Calu3 (cell line): ENCODE measurements around the gene KPRP. TPM values are rescaled to one million over a fixed set of nuclear protein-coding genes. Genes with fewer than 3 reads are reported as not detected.

Experiments
- BruUV-seq: library from RNA; stranded (reverse); fragments of 400-500 nt; replicated peaks from 2 replicates; lab custom pipeline; 2021; lab: Mats Ljungman, UMichigan
- CTCF ChIA-PET: fragments of 300-600 bp; sonication (Branson Sonifier 250); formaldehyde crosslinking; loops from one replicate; lab custom pipeline; 2022; ENCODE audit warnings: antibody characterized with exemption; lab: Charles Lee
- DNase-seq: peaks from one replicate; pipeline ENCODE4 v3.0.0; 2022
- H3K27ac Mint-ChIP-seq: one replicate; pipeline ENCODE4 v1.8.0; 2022; ENCODE audit warnings: mixed read lengths; ENCODE audit not compliant: unreplicated experiment
- H3K27me3 Mint-ChIP-seq: one replicate; pipeline ENCODE4 v1.8.0; 2022; ENCODE audit warnings: mixed read lengths; ENCODE audit not compliant: unreplicated experiment
- H3K36me3 Mint-ChIP-seq: one replicate; pipeline ENCODE4 v1.8.0; 2022; ENCODE audit warnings: mild to moderate bottlenecking, moderate library complexity, mixed read lengths; ENCODE audit not compliant: insufficient read depth, unreplicated experiment
- H3K4me1 Mint-ChIP-seq: one replicate; pipeline ENCODE4 v1.8.0; 2022; ENCODE audit warnings: mild to moderate bottlenecking, low read depth, mixed read lengths; ENCODE audit not compliant: unreplicated experiment
- H3K4me3 Mint-ChIP-seq: one replicate; pipeline ENCODE4 v1.8.0; 2022; ENCODE audit warnings: mild to moderate bottlenecking, low read depth, moderate library complexity, mixed read lengths; ENCODE audit not compliant: unreplicated experiment
- H3K9me3 Mint-ChIP-seq: one replicate; pipeline ENCODE4 v1.8.0; 2022; ENCODE audit warnings: low read depth, mixed read lengths; ENCODE audit not compliant: unreplicated experiment
- intact Hi-C: fragments of 100-400 bp; cut with micrococcal nuclease; formaldehyde crosslinking; loops from one replicate; pipeline ENCODE4 v1.10.0; 2022; ENCODE audit not compliant: unreplicated experiment
- total RNA-seq: library from RNA; stranded (reverse); gene quantifications from 2 replicates; pipeline ENCODE4 v1.2.3, GENCODE V29; 2022
- TF ChIP-seq, protein P1 (sequence below): fragments of 200-600 bp; IDR thresholded peaks from one replicate; pipeline ENCODE4 v1.8.0; 2022; ENCODE audit warnings: antibody characterized with exemption; ENCODE audit not compliant: unreplicated experiment

Gene KPRP
- total RNA-seq, 1 experiment from 2014 or later: not detected

DNA sequence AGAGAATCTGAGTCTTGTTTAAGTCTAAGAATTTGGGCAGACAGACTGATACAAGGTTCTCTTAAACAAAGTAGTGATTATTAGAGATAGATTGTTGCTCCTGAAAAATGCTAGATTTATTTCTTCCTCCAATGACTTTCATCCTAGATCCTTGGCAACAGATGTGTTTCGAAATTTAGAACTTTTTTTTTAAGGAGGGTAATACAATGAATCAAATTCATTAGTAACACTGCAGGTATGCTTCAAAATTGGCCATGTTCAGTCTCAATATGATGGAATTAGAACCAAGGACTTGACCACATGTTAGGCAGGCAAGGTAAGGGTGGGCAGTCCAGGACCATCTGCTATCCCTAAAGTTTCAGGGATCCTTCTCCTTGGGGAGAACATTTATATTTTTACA, 12.6 kb downstream of the KPRP start:
- no peak overlapping the region for H3K4me3 Mint-ChIP-seq
- BruUV-seq: no TSS peak
- TF ChIP-seq, protein P1, sequence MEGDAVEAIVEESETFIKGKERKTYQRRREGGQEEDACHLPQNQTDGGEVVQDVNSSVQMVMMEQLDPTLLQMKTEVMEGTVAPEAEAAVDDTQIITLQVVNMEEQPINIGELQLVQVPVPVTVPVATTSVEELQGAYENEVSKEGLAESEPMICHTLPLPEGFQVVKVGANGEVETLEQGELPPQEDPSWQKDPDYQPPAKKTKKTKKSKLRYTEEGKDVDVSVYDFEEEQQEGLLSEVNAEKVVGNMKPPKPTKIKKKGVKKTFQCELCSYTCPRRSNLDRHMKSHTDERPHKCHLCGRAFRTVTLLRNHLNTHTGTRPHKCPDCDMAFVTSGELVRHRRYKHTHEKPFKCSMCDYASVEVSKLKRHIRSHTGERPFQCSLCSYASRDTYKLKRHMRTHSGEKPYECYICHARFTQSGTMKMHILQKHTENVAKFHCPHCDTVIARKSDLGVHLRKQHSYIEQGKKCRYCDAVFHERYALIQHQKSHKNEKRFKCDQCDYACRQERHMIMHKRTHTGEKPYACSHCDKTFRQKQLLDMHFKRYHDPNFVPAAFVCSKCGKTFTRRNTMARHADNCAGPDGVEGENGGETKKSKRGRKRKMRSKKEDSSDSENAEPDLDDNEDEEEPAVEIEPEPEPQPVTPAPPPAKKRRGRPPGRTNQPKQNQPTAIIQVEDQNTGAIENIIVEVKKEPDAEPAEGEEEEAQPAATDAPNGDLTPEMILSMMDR: no peak
- peaks cover 2% of the 10 kb centered on the region for H3K9me3 Mint-ChIP-seq
- intact Hi-C loops: no loop called here
- peaks cover 6% of the 10 kb centered on the region for H3K36me3 Mint-ChIP-seq
- no peak overlapping the region for H3K27ac Mint-ChIP-seq
- CTCF ChIA-PET: interaction anchor here (1.6 kb wide), 1 partner anchor 25 kb away, joined by 6 read pairs; no protein-coding TSS in a partner anchor
- DNase-seq: no peak
- H3K4me1 Mint-ChIP-seq: peaks cover 12% of the 10 kb centered on the region
- H3K27me3 Mint-ChIP-seq: peaks cover 61% of the 10 kb centered on the region

DNA sequence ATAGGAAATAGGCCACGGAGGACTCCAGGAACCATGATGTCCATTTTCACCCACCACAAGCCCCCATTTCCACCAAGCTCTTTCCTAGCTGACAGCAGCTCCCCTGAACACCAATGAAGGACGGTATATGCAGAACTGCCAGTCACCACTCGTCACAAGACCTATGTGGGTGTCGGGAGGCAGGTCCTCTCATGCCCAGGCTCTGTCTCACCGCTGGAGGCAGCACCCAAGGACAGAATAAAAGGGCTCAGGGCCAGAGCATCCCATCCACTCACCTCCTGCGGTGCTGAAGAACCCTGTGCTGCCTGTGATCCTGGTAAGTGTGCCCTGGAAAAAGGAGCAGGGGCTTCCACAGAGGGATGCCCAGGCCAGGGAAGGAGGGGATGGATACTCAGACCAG, 17.1 kb downstream of the KPRP start, which contains the start of gene LCE1F:
Gene LCE1F, plus strand, starts transcription at position 266 of the 400 bp plus-strand sequence. CDS start 1,232 bp downstream, outside the sequence.
- DNase-seq: no peak
- no TSS peak for BruUV-seq

DNA sequence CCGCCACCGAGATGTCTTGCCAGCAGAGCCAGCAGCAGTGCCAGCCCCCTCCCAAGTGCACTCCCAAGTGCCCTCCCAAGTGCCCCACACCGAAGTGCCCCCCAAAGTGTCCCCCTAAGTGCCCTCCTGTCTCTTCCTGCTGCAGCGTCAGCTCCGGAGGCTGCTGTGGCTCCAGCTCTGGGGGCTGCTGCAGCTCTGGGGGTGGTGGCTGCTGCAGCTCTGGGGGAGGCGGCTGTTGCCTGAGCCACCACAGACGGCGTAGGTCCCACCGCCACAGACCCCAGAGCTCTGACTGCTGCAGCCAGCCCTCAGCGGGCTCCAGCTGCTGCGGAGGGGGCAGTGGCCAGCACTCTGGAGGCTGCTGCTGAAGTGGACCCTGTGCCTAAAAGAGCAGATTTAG, 18.5 kb downstream of the KPRP start:
- BruUV-seq: no TSS peak
- no peak for DNase-seq
- peaks cover 2% of the 10 kb centered on the region for H3K9me3 Mint-ChIP-seq
- no peak overlapping the region for H3K4me3 Mint-ChIP-seq
- TF ChIP-seq, protein P1: no peak
- H3K27ac Mint-ChIP-seq: no peak overlapping the region
- no peaks in the 10 kb centered on the region for H3K36me3 Mint-ChIP-seq
- intact Hi-C loops: no loop called here
- H3K4me1 Mint-ChIP-seq: no peaks in the 10 kb centered on the region
- H3K27me3 Mint-ChIP-seq: peaks cover 39% of the 10 kb centered on the region
- CTCF ChIA-PET: no interaction called here

More for the DNA sequence above, 17.1 kb downstream of the KPRP start, which contains the start of gene LCE1F:
- TF ChIP-seq, protein P1: no peak
- Mint-ChIP-seq H3K4me3 (no peak within 1 kb of the TSS), H3K27me3 (peaks cover 47% of the 10 kb centered on the region), H3K9me3 (peaks cover 2% of the 10 kb centered on the region), H3K27ac (no peak within 1 kb of the TSS), H3K36me3 (no peaks in the 10 kb centered on the region), H3K4me1 (no peaks in the 10 kb centered on the region)
- CTCF ChIA-PET: no interaction called here
- intact Hi-C loops: no loop called here

DNA sequence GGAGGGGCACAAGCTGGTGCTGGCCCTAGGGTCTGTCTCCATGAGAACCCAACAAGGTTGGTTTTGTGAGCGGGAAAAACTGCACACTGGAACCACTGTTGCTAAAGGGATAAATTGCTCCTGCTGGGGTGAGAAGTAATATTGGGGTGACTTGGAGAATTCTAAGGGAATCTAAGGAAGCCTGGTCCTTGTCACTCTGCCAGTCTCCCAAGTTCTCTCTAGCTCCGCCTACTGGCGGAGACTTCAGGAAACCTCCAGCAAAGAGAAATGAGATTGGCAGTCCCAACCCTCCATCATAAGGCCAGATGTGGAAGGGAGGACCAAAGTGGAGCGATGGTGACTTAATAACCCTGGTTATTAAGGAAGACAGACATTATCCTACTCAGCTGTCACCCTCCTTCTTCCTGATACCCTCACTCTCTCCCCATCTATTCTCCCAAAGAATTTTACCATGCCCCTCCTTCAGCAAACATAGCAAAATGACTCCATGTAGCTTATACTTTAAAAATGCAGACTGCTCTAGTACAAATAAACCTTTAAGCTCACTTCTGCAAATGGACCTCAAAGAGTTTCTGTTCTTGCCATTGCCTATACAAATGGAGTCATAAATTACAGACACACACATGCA, 19.8 kb downstream of the KPRP start:
- TF ChIP-seq, protein P1: no peak
- DNase-seq: peak; percentile 26
- peaks cover under 1% of the 10 kb centered on the region for H3K4me1 Mint-ChIP-seq
- no peak overlapping the region for H3K27ac Mint-ChIP-seq
- peaks cover 39% of the 10 kb centered on the region for H3K27me3 Mint-ChIP-seq
- H3K9me3 Mint-ChIP-seq: no peaks in the 10 kb centered on the region
- H3K36me3 Mint-ChIP-seq: no peaks in the 10 kb centered on the region
- BruUV-seq: no TSS peak
- CTCF ChIA-PET: interaction anchor here (0.8 to 1.6 kb wide), 2 partner anchors 12 to 26 kb away, joined by 3 to 4 read pairs; no protein-coding TSS in a partner anchor
- no peak overlapping the region for H3K4me3 Mint-ChIP-seq
- intact Hi-C loops: no loop called here
